Panc1 (cell line): Measurements from ENCODE around the gene SNRNP27. TPM values are rescaled to one million over a fixed set of nuclear protein-coding genes. Genes with fewer than 3 reads are reported as not detected.

Experiments used
- ATAC-seq: fragments of 200-7000 bp; cut with Tn5 transposase; 2 replicates; pipeline ENCODE4 v1.9.1; 2020; ENCODE audit warnings: mild to moderate bottlenecking, moderate library complexity
- BruUV-seq: library from RNA; stranded (reverse); fragments of 400-500 nt; replicated peaks from 2 replicates; lab custom pipeline; 2021; lab: Mats Ljungman, UMichigan
- CTCF ChIA-PET: fragments of 300-600 bp; sonication (Branson Sonifier 250); formaldehyde crosslinking; loops from one replicate; lab custom pipeline; 2022; ENCODE audit warnings: antibody characterized with exemption; lab: Charles Lee
- POLR2A ChIA-PET: fragments of 300-600 bp; sonication (Branson Sonifier 250); formaldehyde crosslinking; loops from one replicate; lab custom pipeline; 2022; ENCODE audit warnings: antibody characterized with exemption; lab: Charles Lee
- DNase-seq: peaks from one replicate; pipeline ENCODE4 v3.0.0-alpha.2; 2010; ENCODE audit warnings: low read depth, low spot score
- H3K27ac ChIP-seq: 2 replicates; pipeline ENCODE4 v1.5.1; 2011; ENCODE audit warnings: mild to moderate bottlenecking, low read length, inconsistent platforms
- H3K27me3 ChIP-seq: fragments of 200-500 bp; sonication (Bioruptor generic); 2 replicates; pipeline ENCODE4 v1.6.0; 2014; ENCODE audit warnings: low read length, inconsistent platforms; ENCODE audit not compliant: control insufficient read depth, insufficient read depth
- H3K36me3 ChIP-seq: fragments of 200-500 bp; sonication (Bioruptor generic); 2 replicates; pipeline ENCODE4 v1.5.1; 2014; ENCODE audit warnings: inconsistent platforms, mild to moderate bottlenecking, low read length, moderate library complexity; ENCODE audit not compliant: control insufficient read depth, insufficient read depth
- H3K4me1 ChIP-seq: 2 replicates; pipeline ENCODE4 v1.5.1; 2011; ENCODE audit warnings: inconsistent platforms, mild to moderate bottlenecking, low read length, moderate library complexity; ENCODE audit not compliant: control insufficient read depth, insufficient read depth
- H3K4me3 ChIP-seq, 2 experiments: 2 replicates each; pipeline ENCODE4 v1.5.1; 2011 to 2012; ENCODE audit warnings: low read depth in 2 of 2, low read length in 2 of 2, mild to moderate bottlenecking in 2 of 2, inconsistent platforms in 1 of 2, moderate library complexity in 1 of 2
- H3K9me3 ChIP-seq: fragments of 200-500 bp; sonication (Bioruptor generic); 2 replicates; pipeline ENCODE4 v1.5.1; 2014; ENCODE audit warnings: low read depth, mild to moderate bottlenecking, inconsistent platforms, low read length, moderate library complexity; ENCODE audit not compliant: control insufficient read depth, insufficient read depth
- CTCF ChIP-seq: fragments of 450-650 bp; IDR thresholded peaks from 2 replicates; pipeline ENCODE4 v1.5.1; 2017; ENCODE audit warnings: mild to moderate bottlenecking
- POLR2AphosphoS5 ChIP-seq: IDR thresholded peaks from 2 replicates; pipeline ENCODE4 v1.6.1; 2012; ENCODE audit warnings: mild to moderate bottlenecking, low read depth, low read length, moderate library complexity
- REST ChIP-seq, 2 experiments: IDR thresholded peaks; 2 replicates each; pipeline ENCODE4 v1.6.1; 2011 to 2012; ENCODE audit warnings: low read depth in 2 of 2, control low read depth in 1 of 2, low read length in 1 of 2, mild to moderate bottlenecking in 1 of 2, moderate library complexity in 1 of 2; ENCODE audit not compliant: insufficient read depth in 1 of 2
- SIN3A ChIP-seq: IDR thresholded peaks from 2 replicates; pipeline ENCODE4 v1.6.1; 2012; ENCODE audit warnings: low read depth, mild to moderate bottlenecking, low read length, moderate library complexity, borderline replicate concordance; ENCODE audit not compliant: insufficient read depth
- TCF7L2 ChIP-seq: IDR thresholded peaks from 2 replicates; pipeline ENCODE4 v1.6.1; 2011; ENCODE audit warnings: mild to moderate bottlenecking, low read depth, low read length, inconsistent platforms
- in situ Hi-C: cut with HindIII; loops from 2 replicates; pipeline ENCODE4 v1.10.0; 2016; ENCODE audit warnings: low sequenced_read_pairs, low pct_unique_long_range_greater_than_20kb
- intact Hi-C: fragments of 100-400 bp; cut with micrococcal nuclease; formaldehyde crosslinking; loops from one replicate; pipeline ENCODE4 v1.10.0; 2022; ENCODE audit not compliant: unreplicated experiment
- total RNA-seq: library from RNA; stranded (reverse); gene quantifications from one replicate; pipeline ENCODE4 v1.2.1, GENCODE V29; 2021; ENCODE audit not compliant: unreplicated experiment

Gene SNRNP27
- total RNA-seq, 1 experiment from 2014 or later: 39.7 TPM

- CTCF ChIA-PET: no interaction called here
- Histone ChIP-seq H3K36me3 (no peaks in the 10 kb centered on the region; the same call in 1 of the 2 replicates), H3K27me3 (no peaks in the 10 kb centered on the region), H3K27ac (no peak overlapping the region), H3K4me3 (no peak overlapping the region), H3K4me1 (no peaks in the 10 kb centered on the region), H3K9me3 (no peaks in the 10 kb centered on the region)
- no TSS peak for BruUV-seq
- in situ Hi-C loops: no loop called here
- POLR2A ChIA-PET: interaction anchor here (0.6 kb wide), 1 partner anchor 289 kb away, joined by 3 read pairs; no protein-coding TSS in a partner anchor
- ATAC-seq: no peak
- no peak for TF ChIP-seq TCF7L2
- TF ChIP-seq SIN3A: no peak
- no peak for TF ChIP-seq CTCF
- no peak for TF ChIP-seq POLR2AphosphoS5
- TF ChIP-seq REST (IDR thresholded peaks at IDR 0.05; ENCODE audit: insufficient read depth in 1 of 2, low read depth in 2 of 2, low read length in 1 of 2): no peak
- intact Hi-C loops: no loop called here
- no peak for DNase-seq
These were observed 46.5 kb upstream of the SNRNP27 start for GRCh38 chr2:69847068-69847828.

DNA sequence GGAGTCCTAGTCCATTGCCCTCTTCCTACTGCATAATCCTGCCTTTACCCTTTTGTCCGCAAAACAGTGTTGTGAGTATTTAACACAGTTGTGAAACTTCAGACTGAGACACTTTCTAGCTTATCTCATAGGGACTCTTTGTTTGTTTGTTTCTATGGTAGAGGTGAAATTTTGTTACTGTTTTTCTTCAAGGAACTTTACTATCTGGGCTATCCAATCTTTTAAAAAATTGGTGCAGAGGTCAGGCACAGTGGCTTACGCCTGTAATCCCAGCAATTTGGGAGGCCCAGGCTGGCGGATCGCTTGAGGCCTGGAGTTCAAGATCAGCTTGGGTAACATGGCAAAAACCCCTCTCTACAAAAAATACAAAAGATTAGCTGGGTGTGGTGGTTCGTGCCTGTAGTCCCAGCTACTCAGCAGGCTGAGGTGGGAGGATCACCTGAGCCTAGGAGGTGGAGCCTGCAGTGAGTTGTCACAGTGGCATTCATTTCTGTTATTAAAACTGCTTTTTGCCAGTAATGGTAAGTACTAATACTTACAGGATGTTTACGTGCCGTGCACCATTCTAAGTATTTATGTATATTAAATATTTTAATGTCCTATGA lies 45.5 kb upstream of the SNRNP27 start:
- no TSS peak for BruUV-seq
- no peak overlapping the region for H3K27ac ChIP-seq
- H3K4me3 ChIP-seq: no peak overlapping the region
- H3K27me3 ChIP-seq: no peaks in the 10 kb centered on the region
- H3K36me3 ChIP-seq: no peaks in the 10 kb centered on the region; the same call in 1 of the 2 replicates
- POLR2A ChIA-PET: interaction anchor here (0.6 kb wide), 2 partner anchors 52 to 288 kb away, joined by 3 read pairs; no protein-coding TSS in a partner anchor
- in situ Hi-C loops (no loop called here), intact Hi-C loops (no loop called here)
- CTCF ChIA-PET: no interaction called here
- ATAC-seq (no peak), DNase-seq (no peak)
- TF ChIP-seq POLR2AphosphoS5: no peak
- TF ChIP-seq TCF7L2: no peak
- no peak for TF ChIP-seq REST (IDR thresholded peaks at IDR 0.05; ENCODE audit: insufficient read depth in 1 of 2, low read depth in 2 of 2, low read length in 1 of 2)
- no peak for TF ChIP-seq CTCF
- no peak for TF ChIP-seq SIN3A
- H3K9me3 ChIP-seq: no peaks in the 10 kb centered on the region
- H3K4me1 ChIP-seq: no peaks in the 10 kb centered on the region
